Progenitor cell of endocrine pancreas (in vitro differentiated cells): Measurements from ENCODE around the gene CCDC149. TPM values are rescaled to one million over a fixed set of nuclear protein-coding genes. Genes with fewer than 3 reads are reported as not detected.

ENCODE experiments used
- DNase-seq: peaks from one replicate; pipeline ENCODE4 v3.0.0; 2021; ENCODE audit warnings: low spot score; ENCODE audit not compliant: unreplicated experiment
- H3K27ac Mint-ChIP-seq: 2 replicates; pipeline ENCODE4 v1.8.0; 2021; ENCODE audit warnings: mild to moderate bottlenecking, moderate library complexity, mixed read lengths
- H3K27me3 Mint-ChIP-seq: 2 replicates; pipeline ENCODE4 v1.8.0; 2021; ENCODE audit warnings: mixed read lengths
- H3K36me3 Mint-ChIP-seq: 2 replicates; pipeline ENCODE4 v1.8.0; 2022; ENCODE audit warnings: mixed read lengths; ENCODE audit not compliant: insufficient read depth
- H3K4me1 Mint-ChIP-seq: 2 replicates; pipeline ENCODE4 v1.8.0; 2021; ENCODE audit warnings: low read depth, mixed read lengths
- H3K4me3 Mint-ChIP-seq: 2 replicates; pipeline ENCODE4 v1.8.0; 2021; ENCODE audit warnings: low read depth, mild to moderate bottlenecking, moderate library complexity, mixed read lengths
- H3K9me3 Mint-ChIP-seq: 2 replicates; pipeline ENCODE4 v1.8.0; 2021; ENCODE audit warnings: low read depth, mixed read lengths
- CTCF ChIP-seq: fragments of 200-600 bp; sonication (generic); IDR thresholded peaks from one replicate; pipeline ENCODE4 v1.5.0; 2021; ENCODE audit warnings: antibody characterized with exemption, mild to moderate bottlenecking; ENCODE audit not compliant: unreplicated experiment
- total RNA-seq: library from RNA; stranded (reverse); gene quantifications from 2 replicates; pipeline ENCODE4 v1.2.1, GENCODE V29; 2021

The CCDC149 gene
- total RNA-seq, 1 donor from 2014 or later = 13.2 TPM

GRCh38 chr4:24768604-24769003 lies 144.2 kb downstream of the CCDC149 start:
- Mint-ChIP-seq H3K27ac (no peak overlapping the region), H3K4me3 (no peak overlapping the region), H3K27me3 (peaks cover 8% of the 10 kb centered on the region), H3K36me3 (no peaks in the 10 kb centered on the region), H3K4me1 (peaks cover 2% of the 10 kb centered on the region), H3K9me3 (peaks cover 4% of the 10 kb centered on the region)
- TF ChIP-seq CTCF = no peak
- no peak for DNase-seq

DNA sequence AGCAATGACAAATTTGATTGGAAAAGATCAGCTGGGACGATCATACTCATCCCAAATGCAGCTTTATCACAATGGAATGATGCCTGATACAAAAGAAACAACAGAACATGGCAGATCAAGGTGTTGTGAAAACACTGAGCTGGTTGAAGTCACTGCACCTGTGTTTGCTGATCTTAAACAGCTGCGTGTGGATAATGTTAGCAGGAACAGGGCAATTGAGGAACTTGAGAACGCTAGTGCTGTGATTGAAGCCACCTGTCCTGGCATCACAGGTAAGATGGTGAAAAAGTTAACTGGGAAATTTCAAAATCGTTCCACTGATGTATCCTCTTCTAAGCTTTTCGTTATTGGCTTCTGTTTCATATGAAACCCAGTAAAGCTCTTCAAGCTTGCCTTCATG lies 144.8 kb downstream of the CCDC149 start:
- no peak for DNase-seq
- no peak overlapping the region for H3K4me3 Mint-ChIP-seq
- H3K4me1 Mint-ChIP-seq = peaks cover 2% of the 10 kb centered on the region
- TF ChIP-seq CTCF = no peak
- H3K27me3 Mint-ChIP-seq = peaks cover 8% of the 10 kb centered on the region
- no peaks in the 10 kb centered on the region for H3K36me3 Mint-ChIP-seq
- no peak overlapping the region for H3K27ac Mint-ChIP-seq
- H3K9me3 Mint-ChIP-seq = peaks cover 4% of the 10 kb centered on the region

GRCh38 chr4:24765376-24765988 lies 147.4 kb downstream of the CCDC149 start:
- no peak overlapping the region for H3K27ac Mint-ChIP-seq
- H3K27me3 Mint-ChIP-seq = peaks cover 4% of the 10 kb centered on the region
- H3K4me1 Mint-ChIP-seq = peaks cover 2% of the 10 kb centered on the region
- no peak for TF ChIP-seq CTCF
- H3K4me3 Mint-ChIP-seq = no peak overlapping the region
- H3K36me3 Mint-ChIP-seq = no peaks in the 10 kb centered on the region
- no peak for DNase-seq
- H3K9me3 Mint-ChIP-seq = no peaks in the 10 kb centered on the region

- no peak for TF ChIP-seq CTCF
- H3K4me3 Mint-ChIP-seq = no peak overlapping the region
- DNase-seq = no peak
- no peak overlapping the region for H3K27ac Mint-ChIP-seq
- no peaks in the 10 kb centered on the region for H3K9me3 Mint-ChIP-seq
- peaks cover 2% of the 10 kb centered on the region for H3K4me1 Mint-ChIP-seq
- no peaks in the 10 kb centered on the region for H3K36me3 Mint-ChIP-seq
- no peaks in the 10 kb centered on the region for H3K27me3 Mint-ChIP-seq
Measured at GRCh38 chr4:24764345-24764744, 148.5 kb downstream of the CCDC149 start.

DNA sequence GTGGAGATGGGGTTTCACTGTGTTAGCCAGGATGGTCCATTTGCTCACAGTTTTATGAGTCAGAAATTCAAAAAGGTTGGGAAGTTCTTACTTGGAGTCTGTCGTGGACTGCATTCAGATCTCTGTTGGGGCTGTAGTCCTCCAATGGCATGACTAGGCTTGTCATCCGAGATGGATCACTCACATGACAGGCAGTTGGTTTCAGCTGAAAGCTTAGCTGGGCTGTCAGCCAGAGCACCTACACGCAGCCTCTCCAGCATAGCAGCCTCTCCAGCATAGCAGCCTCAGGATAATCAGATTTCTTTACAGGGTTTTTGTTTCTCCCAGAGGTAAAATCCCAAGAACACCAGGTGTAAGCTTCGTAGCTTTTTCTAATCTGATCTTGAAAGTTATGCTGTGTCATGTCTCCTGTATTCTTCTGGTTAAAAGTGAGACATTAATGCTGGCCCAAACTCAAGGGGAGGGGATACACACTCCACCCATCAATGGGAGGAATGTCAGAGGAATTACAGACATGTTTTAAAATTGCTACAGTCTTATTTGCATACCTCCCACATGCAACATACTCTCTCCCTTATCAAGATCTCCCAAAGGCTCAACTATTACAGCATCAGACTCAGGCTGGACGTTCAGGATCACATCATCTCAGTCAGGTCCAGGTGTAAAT lies 149.1 kb downstream of the CCDC149 start:
- Mint-ChIP-seq H3K36me3 (no peaks in the 10 kb centered on the region), H3K27me3 (no peaks in the 10 kb centered on the region), H3K27ac (no peak overlapping the region), H3K4me1 (peaks cover 2% of the 10 kb centered on the region), H3K9me3 (no peaks in the 10 kb centered on the region), H3K4me3 (no peak overlapping the region)
- DNase-seq = no peak
- no peak for TF ChIP-seq CTCF

Other genes starting within 250 kb of the CCDC149 start
- 5.0 and 6.2 TPM in 2 replicates for gene SOD3, start 117.5 kb downstream of the CCDC149 start, total RNA-seq
- gene LGI2, start 117.9 kb upstream of the CCDC149 start, total RNA-seq = 17.4 and 19.8 TPM in 2 replicates
- gene SEPSECS, start 247.4 kb upstream of the CCDC149 start, total RNA-seq = 8.8 and 10.2 TPM in 2 replicates